Right renal pelvis (tissue), 4 donors: ENCODE results near the gene SCARF2. TPM values are rescaled to one million over a fixed set of nuclear protein-coding genes. Genes with fewer than 3 reads are reported as not detected.
"Not testable (repeated sequence)": the region's sequence is repeated elsewhere in the genome, so short reads cannot be mapped to it uniquely, and the experiment has no call there.

Source experiments
- DNase-seq, 4 donors: peaks; one replicate each; pipeline ENCODE4 v3.0.0-alpha.2; 2013; ENCODE audit warnings: low read depth in 4 of 4, low spot score in 3 of 4, missing footprints in 1 of 4
- polyA plus RNA-seq, 4 donors: library from polyadenylated mRNA; unstranded; fragments of 120-200 nt; gene quantifications; one replicate each; pipeline ENCODE4 v1.2.1, GENCODE V29; 2013; ENCODE audit not compliant: insufficient read length in 4 of 4

SCARF2 gene
- polyA plus RNA-seq, 4 donors: 16.3 to 25.5 (median 18.0) TPM

DNA sequence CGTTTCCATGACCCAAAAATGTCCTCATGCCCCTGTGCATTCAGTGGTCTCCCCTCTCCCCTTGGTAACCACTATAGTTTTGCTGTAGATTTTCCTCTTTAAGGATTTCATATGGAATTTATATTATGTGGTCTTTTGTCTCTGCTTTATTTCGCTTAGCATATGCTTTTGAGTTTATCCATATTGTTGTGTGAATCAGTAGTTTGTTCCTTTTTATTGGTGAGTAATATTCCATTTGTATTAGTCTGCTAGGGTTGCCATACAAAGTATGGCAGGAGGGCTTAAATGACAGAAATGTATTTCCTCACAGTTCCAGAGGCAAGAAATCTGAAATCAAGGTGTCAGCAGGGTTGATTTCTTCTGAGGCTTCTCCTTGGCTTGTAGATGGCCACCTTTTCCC, 40.1 kb downstream of the SCARF2 start:
- no peak for DNase-seq

DNA sequence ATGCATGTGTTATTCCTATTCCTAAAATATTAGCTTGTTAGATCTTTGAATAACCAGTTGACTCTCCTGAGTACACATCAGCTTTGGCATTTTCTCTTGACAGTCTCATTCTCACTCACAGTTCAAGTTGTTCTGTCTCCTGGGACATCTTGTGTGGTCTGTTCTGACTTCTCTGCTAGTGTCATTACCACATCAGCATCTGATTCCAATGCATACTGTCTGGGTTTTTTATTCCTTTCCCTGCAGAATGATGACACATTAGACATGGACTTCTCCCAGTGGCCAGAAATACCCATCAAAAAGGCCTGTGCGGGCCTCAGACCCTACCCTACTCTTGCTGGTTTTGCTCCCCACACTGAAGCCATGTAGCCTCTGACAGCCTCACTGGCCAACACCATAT, 41.0 kb downstream of the SCARF2 start:
- DNase-seq: no peak

DNA sequence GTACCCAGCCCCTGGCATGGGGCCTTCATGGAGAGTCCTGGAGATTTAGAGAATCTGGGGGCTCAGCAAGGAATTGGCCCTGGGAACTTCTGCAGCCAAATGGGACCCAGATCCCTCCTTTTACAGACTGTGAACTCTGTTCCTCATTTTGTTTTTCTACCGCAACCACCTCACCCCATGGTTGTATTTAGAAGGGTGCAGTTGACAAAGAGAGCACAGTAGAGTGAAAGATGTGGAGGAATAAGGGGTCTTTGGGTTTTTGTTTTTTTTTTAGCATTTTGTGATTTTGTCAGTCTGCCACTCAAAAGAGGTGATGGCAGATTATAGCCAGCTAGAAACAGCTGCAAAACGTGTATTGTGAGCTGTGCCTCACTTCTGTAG, 41.7 kb downstream of the SCARF2 start:
- DNase-seq: no peak

DNA sequence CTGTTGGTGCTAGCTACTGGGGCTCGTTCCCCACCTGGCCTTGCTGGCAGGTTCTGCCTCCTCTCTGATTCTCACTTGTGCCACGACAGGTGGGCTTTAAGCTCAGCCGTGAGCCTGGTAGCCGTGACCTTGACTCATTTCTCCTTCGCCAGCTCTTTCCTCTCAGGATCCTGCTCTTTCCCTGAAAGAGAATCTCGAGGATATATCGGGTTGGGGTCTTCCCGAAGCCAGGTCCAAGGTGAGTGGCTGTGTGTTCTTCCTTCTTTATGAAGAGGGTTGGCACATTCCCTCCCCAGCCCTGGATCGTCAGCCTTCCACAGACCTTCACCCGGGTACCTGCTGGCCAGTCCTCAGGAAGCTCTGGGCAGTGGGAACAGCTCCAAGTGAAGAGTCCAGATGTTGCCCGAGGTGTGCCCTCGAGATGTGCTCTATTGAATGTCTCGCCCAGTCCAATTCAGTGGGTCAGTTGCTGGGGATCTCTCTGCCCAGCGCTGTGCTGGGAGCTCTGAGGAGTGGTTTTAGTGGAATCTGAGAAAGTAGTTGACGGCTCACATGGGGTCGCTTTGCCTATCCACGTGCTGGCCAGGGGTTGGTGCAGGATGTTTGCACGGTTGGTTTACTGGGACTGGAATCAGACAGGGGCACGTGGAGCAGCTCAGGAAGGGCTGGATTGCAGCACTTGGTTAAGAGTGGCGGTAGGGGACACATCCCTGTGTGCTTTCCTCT, 42.3 kb downstream of the SCARF2 start:
- DNase-seq: no peak

DNA sequence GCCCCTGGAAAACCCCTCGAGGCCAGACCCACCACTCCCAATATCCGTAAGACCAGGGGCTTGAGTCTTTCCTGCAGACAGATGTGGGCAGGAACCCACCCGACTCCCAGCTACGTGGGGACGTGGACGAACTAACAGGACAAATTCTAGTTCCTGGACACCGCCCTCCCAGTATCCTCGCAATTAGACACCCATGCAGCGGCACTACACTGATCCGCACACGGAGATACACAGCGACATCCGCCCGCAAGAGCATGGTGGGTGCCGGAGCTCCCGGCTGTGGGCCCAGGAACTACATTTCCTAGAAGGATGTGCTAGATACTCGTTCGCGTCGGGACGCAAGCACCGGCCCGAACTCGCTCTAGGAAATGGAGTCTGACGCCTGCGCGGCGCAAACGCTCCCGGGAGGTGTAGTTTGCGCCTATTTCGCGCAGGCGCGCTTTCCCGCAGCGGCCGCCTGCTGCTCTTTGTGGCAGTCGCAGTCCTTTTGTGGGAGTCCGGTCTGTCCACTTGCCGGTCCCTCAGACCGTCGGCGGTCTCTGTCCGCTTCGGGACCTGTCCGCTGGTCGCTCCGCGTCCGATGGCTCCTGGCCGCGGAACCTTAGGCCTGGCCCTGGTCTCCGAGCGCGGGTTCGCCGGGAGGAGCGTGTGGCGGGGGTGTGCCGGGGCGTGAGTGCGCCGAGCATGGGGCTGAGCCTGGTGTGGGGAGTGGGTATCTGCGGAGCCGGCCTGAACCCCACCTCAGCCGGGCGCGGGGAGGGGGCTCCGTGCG, 43.7 kb downstream of the SCARF2 start, which contains the start of gene ZNF74:
ZNF74 (plus strand) TSS at position 447 of the 772 bp plus-strand sequence. CDS start 478 bp downstream, outside the sequence.
- DNase-seq: peak; percentile 83 to 91 (median 85)

DNA sequence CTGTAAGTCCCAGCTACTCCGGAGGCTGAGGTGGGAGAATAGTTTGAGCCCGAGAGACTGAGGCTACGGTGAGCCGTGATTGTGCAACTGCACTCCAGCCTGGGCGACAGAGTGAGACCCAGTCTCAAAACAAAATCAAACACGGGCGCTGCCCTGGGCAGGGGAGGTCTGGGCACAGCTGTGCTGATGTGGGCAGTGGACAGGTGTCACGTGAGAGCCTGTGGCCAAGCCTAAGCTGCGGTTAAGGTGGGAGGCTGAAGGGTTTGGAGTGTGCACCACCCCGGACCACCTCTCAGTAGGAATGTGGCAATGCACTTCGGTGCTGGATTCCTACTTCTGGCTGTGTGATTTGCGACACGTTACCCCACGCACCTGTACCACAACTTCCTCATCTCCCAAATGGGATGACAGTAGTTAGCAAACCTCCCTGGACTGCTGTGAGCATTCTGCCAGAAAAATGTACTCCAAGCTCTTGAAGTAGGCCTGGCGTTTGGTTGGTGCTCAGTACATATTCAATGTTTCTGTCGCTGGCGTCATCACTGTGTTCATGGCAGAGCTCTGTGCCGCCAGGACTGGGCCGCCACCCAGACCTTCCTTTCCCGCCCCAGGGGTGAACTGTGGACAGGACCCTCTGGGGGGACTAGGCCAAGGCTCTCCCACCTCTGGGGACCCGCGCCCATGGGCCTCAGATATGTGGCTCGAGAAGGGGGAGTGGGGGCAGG, 44.5 kb downstream of the SCARF2 start:
- DNase-seq: no peak

DNA sequence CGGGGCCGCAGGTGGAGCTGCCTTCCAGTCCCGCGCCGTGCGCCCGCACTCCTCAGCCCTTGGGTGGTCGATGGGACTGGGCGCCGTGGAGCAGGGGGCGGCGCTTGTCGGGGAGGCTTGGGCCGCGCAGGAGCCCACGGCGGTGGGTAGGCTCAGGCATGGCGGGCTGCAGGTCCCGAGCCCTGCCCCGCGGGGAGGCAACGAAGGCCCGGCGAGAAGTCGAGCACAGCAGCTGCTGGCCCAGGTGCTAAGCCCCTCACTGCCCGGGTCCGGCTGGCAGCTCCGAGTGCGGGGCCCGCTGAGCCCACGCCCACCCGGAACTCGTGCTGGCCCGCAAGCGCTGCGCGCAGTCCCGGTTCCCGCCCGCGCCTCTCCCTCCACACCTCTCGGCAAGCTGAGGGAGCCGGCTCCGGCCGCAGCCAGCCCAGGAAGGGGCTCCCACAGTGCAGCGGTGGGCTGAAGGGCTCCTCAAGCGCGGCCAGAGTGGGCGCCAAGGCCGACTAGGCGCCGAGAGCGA, 45.2 kb downstream of the SCARF2 start:
- not testable (repeated sequence) for DNase-seq

DNA sequence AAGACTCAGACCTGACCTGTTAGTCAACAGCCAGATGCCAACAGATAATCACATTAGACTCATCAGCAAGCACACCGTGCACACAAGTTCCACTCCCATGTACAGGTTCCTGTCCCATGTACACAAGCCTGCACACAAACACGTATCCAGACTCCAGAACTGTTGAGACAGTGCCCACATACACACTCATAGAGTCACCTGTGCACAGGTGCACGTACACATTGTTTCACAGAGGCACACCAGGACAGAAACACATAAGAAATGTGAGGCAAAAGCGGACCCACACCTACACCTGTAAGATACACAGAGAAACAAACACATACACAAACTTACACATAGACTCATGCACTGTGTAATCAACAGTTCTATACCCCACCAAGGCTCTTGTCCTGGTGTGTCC, 46.4 kb downstream of the SCARF2 start:
- no peak for DNase-seq

DNA sequence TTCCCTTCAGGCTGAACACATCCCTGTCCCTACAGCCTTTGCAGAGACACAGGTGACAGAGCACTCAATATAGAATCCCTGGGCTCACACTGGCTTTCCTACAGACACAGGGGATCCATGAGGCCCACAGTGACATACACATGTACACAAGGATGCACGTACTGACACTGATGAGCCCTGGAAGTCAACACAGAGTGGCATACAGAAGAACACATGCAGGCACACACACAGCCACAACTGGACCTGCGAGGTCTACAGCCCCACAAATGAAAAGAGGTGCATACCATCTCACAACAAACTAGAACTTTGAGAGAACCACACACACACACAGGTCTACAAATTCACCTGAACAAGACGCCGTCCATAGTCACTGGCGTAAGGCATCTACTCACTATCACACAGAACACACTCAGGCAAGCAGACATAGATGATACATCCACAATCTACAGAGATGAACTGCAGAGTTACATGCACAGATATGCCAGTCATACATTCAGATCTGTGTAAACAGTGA, 47.2 kb downstream of the SCARF2 start:
- no peak for DNase-seq

DNA sequence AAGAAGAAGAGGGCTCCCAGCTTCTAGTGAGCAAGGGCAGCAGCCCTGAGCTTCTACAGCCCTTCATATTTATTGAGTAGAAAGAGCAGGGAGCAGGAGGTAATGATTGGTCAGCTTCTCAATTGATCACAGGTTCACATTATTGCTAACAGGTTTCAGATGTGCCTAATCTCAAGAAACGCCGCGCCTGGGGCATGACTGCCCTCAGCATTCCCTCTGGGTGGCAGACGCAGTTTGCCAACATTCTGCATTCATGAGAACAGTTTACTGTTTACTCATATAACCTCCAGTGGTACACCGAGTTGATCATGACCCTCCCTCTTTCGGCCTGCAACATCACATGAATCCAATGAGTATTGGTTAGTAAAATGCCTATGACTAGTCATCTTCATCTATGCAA, 48.3 kb downstream of the SCARF2 start:
- no peak for DNase-seq

DNA sequence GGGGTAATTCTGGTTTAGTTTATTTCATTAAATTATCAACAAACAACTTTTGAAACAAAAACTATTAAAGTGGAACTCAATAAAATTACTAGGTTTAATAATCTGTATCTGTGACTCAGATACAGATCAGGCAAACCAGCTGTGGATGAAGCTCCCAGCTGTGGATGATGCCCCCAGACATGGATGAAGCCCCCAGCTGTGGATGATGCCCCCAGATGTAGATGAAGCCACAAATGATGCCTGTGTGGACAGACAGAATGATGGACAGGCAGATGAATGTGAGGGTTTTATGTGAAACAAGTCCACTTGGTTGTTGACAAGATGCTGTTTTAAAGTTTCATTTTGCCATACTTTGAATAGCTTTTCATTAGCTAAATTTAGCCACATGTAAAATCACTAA, 49.4 kb downstream of the SCARF2 start:
- no peak for DNase-seq

DNA sequence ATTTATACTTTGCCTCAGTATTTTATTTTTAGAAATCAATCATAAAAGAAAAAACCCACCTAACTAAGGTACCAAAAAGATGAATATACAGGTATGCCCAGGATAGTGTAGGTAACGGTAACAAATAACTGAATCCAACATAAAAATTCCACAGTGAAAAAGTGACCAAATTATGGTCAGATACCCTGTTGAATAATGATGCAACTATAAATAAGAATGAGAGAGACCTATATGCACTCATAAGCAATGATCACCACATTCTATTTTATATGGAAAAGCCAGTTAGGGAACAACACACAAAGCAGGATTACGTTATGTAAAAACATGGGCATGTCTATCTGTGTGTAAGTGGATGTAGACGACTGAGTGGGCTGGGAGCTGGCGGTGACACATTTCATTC, 50.7 kb downstream of the SCARF2 start:
- no peak for DNase-seq

DNA sequence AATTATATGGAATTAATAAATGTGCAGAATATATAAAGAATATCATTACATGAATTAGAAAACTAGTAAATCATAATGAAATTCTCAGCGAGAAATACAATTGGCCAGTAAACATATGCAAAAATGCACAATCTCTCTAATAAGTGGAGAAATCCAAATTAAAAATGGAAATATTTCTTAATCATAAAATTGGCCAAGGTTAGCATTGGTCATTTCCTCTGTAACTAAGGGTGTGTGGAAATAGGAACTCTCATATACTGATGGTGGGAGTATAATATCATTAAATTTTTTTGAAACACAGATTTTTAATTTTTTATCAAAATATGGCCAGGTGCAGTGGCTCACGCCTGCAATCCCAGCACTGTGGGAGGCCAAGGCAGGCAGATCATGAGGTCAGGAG, 51.3 kb downstream of the SCARF2 start:
- DNase-seq: no peak

DNA sequence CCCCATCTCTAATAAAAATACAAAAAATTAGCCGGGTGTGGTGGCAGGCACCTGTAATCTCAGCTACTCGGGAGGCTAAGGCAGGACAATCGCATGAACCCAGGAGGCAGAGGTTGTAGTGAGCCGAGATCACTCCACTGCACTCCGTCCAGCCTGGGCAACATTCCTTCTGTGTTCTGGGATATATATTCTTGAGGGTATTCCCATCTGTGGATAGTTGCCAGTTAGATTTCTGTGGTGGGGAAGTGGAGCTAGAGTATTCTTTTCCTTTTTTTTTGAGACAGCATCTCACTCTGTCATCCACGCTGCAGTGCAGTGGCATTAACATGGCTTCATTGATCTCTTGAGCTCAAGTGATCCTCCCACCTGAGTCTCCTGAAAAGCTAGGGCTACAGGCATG, 52.8 kb downstream of the SCARF2 start:
- DNase-seq: no peak

DNA sequence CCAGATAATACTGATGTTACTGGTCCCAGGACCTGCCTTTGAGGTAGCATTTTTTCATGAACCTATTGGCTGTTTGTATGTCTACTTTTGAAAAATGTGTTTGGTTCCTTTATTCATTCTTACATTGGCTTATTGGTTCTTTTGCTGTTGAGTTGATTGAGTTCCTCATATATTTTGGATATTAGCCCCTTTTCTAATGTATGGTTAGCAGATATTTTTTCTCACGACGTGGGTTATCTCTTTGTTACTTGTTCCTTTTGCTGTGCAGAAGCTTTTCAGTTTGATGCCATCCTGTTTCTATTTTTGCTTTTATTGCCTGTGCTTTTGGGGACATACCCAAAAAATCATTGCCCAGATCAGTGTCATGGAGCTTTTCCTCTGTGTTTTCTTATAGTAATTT, 53.5 kb downstream of the SCARF2 start:
- no peak for DNase-seq

DNA sequence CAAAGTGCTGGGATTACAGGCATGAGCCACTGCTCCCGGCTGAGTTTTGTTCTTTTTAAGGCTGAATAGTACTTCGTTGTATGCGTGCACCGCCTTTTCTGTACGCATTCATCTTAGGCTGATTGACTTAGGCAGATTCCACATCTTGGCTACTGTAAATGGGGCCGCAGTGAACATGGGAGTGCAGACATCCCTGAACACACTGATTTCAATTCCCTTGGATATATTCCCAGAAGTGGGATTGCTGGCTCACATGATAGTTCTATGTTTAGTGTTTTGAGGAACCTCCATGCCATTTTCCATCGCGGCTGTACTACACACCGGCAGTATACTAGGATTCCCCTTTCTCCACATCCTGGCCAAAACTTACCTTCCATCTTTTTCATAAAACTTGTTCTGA, 54.1 kb downstream of the SCARF2 start:
- DNase-seq: no peak

DNA sequence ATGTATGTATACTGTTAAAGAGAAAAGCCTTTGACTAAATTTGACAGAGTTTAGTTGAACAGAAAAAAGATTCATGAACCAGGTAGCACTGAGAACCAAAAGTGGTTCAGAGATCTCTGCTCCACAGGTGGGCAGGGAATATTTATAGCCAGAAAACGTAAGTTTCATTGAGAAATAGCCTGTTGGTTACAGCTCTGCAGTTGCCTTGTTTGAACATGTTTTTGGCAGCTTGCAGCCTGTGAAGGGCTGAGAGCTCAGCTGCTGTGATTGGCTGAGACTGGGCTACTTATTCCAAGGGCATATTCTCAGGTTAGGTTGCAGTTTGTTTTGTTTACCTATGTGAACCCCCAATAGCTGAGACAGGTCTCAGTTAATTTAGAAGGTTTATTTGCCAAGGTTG, 57.1 kb downstream of the SCARF2 start:
- no peak for DNase-seq

DNA sequence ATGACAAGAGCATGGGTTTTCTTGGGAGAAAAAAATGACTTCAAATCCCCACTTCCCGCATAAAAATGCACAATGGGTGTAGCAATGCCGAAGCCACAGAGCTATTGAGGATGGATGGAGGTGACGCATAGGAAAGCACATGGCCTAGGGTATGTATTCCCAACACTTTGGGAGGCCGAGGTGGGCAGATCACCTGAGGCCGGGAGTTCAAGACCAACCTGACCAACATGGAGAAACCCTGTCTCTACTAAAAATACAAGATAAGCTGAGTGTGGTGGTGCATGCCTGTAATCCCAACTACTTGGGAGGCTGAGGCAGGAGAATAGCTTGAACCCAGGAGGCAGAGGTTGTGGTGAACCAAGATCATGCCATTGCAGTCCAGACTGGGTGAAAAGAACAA, 58.9 kb downstream of the SCARF2 start:
- not testable (repeated sequence) for DNase-seq

DNA sequence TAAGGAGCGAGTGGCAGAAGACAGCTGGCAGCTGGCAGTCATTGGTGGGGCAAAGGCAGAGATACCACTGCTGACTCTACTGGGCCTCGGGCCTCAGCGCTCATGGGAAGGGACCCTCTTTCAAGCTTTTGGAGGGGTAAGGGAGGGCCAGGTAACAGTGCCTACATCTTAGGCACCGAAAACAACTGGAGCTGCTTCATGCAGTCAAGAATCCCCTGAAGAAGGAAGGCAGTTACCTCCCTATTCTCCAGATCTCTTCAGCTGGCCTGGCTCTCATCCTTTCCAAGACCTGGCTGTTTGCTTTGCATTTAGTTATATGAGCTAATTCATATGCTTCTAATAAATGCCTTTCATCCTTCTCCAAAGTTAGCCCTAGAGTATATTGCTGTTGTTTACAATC, 59.5 kb downstream of the SCARF2 start:
- no peak for DNase-seq

DNA sequence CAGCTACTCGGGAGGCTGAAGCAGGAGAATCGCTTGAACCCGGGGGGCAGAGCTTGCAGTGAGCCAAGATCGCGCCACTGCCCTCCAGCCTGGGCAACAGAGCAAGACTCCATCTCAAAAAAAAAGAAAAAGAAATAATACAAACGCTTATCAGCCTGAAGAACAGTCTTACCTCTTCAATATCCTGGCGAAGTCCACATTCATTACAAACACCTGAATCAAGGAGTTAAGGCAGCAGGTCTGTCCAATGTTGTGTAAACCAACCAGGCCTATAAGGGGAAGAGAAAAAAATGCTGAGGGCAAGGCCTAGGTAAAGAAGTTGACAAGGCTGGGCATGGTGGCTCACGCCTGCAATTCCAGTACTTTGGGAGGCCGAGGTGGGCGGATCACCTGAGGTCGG, 60.6 kb downstream of the SCARF2 start:
- not testable (repeated sequence) for DNase-seq

DNA sequence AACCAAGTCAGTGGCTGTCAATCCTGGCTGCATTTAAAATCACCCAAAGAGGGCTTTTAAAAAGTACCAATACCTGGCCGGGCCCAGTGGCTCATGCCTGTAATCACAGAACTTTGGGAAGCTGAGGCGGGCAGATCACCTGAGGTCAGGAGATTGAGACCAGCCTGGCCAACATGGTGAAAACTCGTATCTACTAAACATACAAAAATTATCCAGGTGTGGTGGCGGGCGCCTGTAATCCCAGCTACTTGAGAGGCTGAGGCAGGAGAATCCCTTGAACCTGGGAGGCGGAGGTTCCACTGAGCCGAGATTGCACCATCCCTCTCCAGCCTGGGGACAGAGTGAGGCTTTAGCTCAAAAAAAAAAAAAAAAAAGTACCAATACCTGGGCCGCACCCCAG, 61.3 kb downstream of the SCARF2 start:
- DNase-seq: not testable (repeated sequence)
